ENCODE data around the gene TAS1R3.
"Not testable (repeated sequence)": the region's sequence is repeated elsewhere in the genome, so short reads cannot be mapped to it uniquely, and the experiment has no call there.

TAS1R3 gene

DNA sequence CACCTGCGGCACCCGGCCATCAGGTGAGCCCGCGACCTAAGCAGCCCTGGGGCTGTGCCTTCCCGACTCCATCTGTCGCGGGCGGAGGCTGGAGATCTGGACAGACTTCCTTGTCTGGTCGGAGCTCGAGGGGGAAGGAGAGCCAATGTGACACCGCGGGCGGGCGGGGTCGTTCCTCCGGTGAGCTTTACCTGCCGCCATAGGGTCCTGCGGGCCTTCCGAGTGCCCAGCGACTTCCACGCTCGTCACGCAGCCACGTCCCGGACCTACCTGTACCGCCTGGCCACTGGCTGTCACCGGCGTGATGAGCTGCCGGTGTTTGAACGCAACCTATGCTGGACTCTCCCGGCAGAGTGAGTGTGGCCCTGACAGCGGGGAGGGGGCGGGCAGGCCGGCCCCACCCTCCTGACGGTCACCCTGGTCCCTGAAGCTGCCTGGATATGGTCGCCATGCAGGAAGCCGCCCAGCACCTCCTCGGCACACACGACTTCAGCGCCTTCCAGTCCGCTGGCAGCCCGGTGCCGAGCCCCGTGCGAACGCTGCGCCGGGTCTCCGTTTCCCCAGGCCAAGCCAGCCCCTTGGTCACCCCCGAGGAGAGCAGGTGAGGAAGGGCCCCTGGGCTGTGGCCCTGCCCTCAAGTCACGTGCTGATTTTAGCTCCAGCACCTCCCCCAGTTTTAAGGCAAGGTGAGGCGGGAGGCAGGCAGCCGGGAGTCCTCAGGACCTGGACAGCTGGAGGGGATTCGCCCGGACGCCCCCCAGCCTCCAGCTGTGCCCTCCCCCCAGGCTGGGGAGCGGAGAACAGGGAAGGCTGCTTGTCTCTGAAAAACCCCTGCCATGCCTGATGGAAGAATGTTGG is 21.6 kb upstream of the TAS1R3 start:
- DNase-seq, result no peak

- no peak for DNase-seq
These were observed 21.0 kb upstream of the TAS1R3 start for GRCh38 chr1:1310109-1310385.

- DNase-seq, result no peak
These were observed 20.5 kb upstream of the TAS1R3 start for GRCh38 chr1:1310476-1311053.

GRCh38 chr1:1311107-1312104 is 19.7 kb upstream of the TAS1R3 start:
- DNase-seq, result no peak

GRCh38 chr1:1312450-1313314 is 18.4 kb upstream of the TAS1R3 start:
- no peak for DNase-seq

- DNase-seq, result no peak
These were observed 17.4 kb upstream of the TAS1R3 start for GRCh38 chr1:1313500-1314236.

- DNase-seq, result no peak
These were observed 16.9 kb upstream of the TAS1R3 start for GRCh38 chr1:1314237-1314586.

DNA sequence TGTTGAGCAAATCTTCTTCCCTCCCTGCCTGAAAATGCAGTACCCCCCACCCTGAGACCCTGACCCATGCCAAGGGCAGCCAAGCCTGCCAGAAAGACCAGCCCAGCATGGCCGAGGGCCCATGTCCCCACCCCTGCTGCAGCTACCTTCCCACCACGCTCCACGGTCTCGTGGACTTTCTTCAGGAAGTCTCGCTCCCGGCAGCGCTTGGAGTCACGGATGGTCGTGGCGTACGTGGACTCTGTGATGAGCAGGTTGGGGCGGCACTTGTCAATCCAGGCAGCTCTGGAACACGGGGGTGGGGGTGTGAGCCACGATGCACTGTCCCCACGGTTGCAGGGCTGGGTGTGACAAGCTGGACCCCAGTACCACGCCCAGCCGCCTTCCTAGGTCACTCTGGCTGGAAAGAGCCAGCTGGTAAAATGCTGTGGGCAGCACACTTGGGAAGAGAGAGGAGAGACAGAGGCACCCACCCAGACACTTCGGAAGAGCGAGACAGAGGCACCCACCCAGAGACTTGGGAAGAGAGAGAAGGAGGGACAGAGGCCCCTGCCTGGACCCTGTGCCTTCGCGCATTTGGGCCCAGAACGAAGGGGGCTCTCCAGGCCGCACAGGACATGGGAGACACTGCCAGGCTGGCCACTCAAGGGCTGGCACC is 16.3 kb upstream of the TAS1R3 start:
- DNase-seq, result no peak

GRCh38 chr1:1315435-1315954 is 15.6 kb upstream of the TAS1R3 start:
- DNase-seq, result peak; percentile 67

GRCh38 chr1:1316199-1316598 is 14.9 kb upstream of the TAS1R3 start:
- not testable (repeated sequence) for DNase-seq

DNA sequence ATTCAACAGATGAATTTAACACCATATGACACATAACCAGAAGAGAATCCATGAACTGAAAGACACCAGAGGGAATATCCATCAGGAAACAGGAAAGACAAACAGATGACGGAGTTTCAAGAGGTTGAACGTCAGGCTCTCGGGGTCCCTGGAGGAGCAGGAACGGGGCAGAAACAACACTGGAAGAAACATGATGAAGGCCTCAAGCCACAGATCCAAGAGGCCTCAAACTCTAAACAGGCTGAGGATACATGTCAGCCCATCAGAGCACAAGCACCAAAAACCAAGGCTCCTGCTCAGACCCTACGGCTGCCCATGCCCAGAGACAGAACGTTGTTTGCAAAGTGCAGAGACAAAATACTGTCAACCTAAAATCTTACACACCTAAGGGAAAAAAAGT is 13.7 kb upstream of the TAS1R3 start:
- DNase-seq, result no peak

DNA sequence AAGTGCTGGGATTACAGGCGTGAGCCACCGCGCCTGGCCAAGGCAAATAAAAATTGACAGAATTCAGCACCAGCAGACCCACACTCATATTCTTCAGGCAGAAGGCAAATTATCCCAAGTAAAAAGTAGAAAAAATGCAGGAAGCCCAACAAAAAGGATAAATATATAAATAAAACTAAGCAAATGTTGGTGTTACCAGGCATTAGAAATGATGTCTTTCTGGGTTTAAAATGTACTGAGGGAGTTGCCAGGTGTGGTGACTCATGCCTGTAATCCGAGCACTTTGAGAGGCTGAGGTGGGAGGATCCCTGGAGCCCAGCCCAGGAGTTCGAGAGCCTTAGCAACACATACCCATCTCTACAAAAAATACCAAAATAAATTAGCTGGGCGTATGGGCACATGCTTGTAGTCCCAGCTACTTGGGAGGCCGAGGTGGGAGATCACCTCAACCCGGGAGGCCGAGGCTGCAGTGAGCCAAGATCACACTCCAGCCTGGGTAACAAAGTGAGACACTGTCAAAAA is 12.9 kb upstream of the TAS1R3 start:
- no peak for DNase-seq

DNA sequence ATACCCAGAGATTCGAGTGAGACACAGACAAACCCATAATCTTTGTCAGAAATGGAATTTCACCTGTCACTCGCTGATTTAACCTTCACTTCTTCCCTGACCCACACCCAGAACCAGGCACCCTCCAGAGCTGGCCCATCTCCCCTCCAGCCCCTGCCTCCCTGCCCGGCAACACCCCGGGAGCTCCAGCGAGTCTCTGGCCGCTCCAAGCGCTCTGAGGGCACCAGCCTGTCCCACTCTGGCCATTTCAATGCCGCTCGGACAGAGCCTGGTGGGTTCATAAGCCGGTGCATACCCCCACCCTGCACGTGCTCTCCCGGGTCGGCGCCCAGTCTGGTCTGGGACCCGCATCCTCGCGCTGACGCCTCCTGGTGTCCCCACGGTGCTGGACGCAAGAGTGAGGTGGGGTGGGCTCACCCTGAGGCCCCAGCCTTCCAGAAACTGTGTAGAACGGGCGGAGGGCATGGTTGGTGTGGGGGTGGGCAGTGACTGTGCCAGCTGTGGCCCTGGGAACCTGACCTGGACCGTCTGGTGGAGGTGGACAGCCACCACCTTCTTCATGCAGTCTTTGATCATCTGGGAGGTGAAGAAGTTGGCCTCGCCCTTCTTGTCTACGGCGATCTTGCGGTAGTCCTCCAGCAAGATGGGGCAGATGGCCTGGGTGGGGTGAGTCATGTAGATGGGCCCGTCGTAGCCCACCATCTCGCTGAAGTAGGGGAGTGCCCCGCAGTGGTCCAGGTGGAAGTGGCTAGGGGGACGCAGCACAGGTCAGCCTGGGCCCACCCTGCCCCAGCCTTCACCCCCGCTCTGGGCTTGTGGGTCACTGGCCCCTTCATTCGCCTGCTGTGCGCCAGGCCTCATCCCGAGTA is 12.1 kb upstream of the TAS1R3 start:
- DNase-seq, result no peak

DNA sequence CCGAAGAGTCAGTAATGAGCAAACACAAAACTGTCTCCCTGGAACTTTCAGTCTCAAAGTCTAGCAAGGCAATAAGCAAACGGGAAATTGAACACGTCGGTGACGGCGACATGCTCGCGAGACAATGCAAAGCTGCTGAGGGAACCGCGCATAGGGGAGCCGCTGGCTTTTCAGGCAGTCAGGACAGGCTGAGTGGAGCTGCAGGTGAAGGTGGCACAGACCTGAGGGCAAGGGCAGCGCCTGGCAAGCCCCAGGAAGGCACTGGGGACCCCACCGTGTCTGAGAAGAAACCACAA is 11.5 kb upstream of the TAS1R3 start:
- no peak for DNase-seq

DNA sequence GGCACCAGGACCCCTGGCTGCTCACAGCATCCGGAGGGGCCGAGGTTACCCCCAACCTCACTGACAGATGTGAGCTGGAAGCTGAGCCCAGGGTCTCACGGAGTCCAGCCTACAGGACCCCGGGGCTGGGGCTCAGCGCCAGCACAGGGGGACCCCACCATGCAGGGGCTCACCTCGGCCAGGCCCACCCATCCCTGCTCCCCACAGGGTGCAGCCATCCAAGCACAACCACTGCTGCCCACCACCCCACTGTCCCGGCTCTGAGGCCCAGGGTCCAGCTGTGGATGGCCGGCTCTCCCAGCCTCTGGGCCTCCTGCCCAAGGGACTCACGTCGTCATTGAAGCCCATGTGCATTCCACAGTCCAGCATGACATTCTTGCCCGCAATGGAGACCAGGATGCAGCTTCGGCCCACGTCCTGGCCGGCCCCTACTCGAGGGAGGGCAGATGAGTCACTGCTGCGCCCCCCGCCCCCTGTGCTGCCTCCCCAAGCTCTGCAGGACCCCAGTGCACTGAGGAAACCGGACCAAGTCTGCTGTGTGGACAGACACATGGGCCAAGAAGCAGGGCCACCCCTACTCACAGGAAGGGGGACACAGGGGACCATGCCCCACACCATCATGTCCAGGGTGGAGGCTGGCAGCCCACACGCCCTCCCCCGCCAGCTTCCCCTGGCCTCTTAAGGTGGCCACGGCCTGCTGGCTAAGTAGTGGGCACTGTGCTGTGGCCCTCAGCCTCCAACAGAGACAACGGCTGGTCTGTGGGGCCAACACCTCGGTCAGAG is 10.2 kb upstream of the TAS1R3 start:
- DNase-seq, result no peak

GRCh38 chr1:1321477-1321876 is 9.6 kb upstream of the TAS1R3 start:
- no peak for DNase-seq

DNA sequence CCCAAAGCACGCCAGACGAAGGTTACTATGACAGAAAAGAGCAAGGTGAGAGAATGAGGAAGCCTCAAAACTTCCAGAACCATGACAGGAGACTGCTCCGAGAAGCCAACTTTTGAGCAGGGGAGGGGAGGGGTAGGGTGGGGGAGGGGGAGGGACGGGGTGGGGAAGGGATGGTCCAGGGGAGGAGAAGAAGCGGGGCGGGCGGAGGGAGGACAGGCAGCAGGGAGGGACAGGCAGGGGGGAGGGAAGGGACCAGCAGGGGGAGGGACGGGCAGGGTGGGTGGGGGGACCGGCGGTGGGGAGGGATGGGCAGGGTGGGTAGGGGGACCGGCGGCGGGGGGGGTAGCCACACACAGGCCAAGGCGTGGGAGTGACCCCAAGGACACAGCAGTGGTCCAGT is 8.7 kb upstream of the TAS1R3 start:
- no peak for DNase-seq

- DNase-seq, result no peak
These were observed 8.1 kb upstream of the TAS1R3 start for GRCh38 chr1:1322952-1323351.

GRCh38 chr1:1324084-1324523 is 7.0 kb upstream of the TAS1R3 start:
- no peak for DNase-seq
